ACC112 (cell line): ENCODE measurements around the gene C19orf53.

ENCODE experiments used
- H2AFZ ChIP-seq: fragments of 200-600 bp; sonication (generic); one replicate; pipeline ENCODE4 v1.6.0; 2017; ENCODE audit warnings: antibody characterized with exemption, low read length; ENCODE audit not compliant: unreplicated experiment
- H3K27ac ChIP-seq: fragments of 200-600 bp; sonication (generic); 2 replicates; pipeline ENCODE4 v1.5.1; 2014; ENCODE audit warnings: low read depth, mild to moderate bottlenecking, antibody characterized with exemption, low read length, moderate library complexity
- H3K27me3 ChIP-seq: fragments of 200-600 bp; sonication (generic); 2 replicates; pipeline ENCODE4 v1.6.1; 2014; ENCODE audit warnings: mild to moderate bottlenecking, antibody characterized with exemption, low read length, moderate library complexity, mixed read lengths; ENCODE audit not compliant: insufficient read depth
- H3K36me3 ChIP-seq: fragments of 200-600 bp; sonication (generic); 2 replicates; pipeline ENCODE4 v1.6.1; 2016; ENCODE audit warnings: mild to moderate bottlenecking, antibody characterized with exemption, low read length, moderate library complexity, mixed read lengths; ENCODE audit not compliant: insufficient read depth
- H3K4me1 ChIP-seq: fragments of 200-600 bp; sonication (generic); one replicate; pipeline ENCODE4 v1.6.1; 2016; ENCODE audit warnings: low read length, mixed read lengths; ENCODE audit not compliant: insufficient read depth, unreplicated experiment, control insufficient read depth
- H3K4me3 ChIP-seq: fragments of 200-600 bp; sonication (generic); 2 replicates; pipeline ENCODE4 v1.5.1; 2014; ENCODE audit warnings: mild to moderate bottlenecking, low read depth, low read length
- H3K79me2 ChIP-seq: fragments of 200-600 bp; sonication (generic); one replicate; pipeline ENCODE4 v1.6.0; 2016; ENCODE audit warnings: low read length; ENCODE audit not compliant: control insufficient read depth, unreplicated experiment, insufficient read depth

The C19orf53 gene

DNA sequence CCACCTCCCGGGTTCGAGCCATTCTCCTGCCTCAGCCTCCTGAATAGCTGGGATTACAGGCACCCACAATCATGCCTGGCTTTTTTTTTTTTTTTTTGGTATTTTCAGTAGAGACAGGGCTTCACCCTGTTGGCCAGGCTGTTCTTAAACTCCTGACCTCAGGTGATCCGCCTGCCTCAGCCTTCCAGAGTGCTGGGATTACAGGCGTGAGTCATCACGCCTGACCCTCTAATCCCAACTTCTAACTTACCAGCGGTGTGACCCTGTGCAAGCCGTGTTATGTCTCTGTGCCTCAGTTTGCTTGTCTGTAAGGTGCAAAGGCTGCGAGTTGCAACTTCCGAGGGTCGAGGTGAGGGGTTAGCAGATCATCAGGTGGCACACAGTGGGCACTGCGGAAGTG, 38.3 kb downstream of the C19orf53 start:
- peaks cover 13% of the 10 kb centered on the region for H3K36me3 ChIP-seq
- H3K27ac ChIP-seq: no peak overlapping the region
- H2AFZ ChIP-seq: no peak overlapping the region
- H3K4me1 ChIP-seq: no peaks in the 10 kb centered on the region
- H3K79me2 ChIP-seq: no peaks in the 10 kb centered on the region
- H3K4me3 ChIP-seq: no peak overlapping the region
- no peaks in the 10 kb centered on the region for H3K27me3 ChIP-seq

DNA sequence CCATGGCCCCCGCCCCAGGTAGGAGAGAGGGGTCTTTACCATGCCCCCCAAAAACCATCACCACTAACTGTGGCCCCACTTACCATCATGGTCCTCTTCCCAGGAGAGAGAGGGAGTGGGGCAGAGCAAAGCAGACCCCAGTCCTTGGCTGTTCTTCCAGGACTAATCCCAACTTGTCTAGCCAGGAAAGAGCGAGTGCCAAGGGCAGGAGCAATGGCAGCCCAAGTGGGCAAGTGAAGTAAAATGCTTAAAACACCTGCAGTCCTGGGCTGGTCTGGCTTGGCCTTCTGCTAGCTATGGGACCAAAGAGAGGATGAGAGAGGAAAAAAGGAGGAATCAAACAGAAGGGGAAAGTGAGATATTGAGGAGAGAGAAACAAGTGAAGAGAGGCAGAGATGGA, 38.9 kb downstream of the C19orf53 start:
- Histone ChIP-seq H3K27me3 (no peaks in the 10 kb centered on the region), H2AFZ (no peak overlapping the region), H3K36me3 (peaks cover 8% of the 10 kb centered on the region; the same call in 1 of the 2 replicates), H3K27ac (no peak overlapping the region), H3K79me2 (no peaks in the 10 kb centered on the region), H3K4me1 (no peaks in the 10 kb centered on the region), H3K4me3 (no peak overlapping the region)

DNA sequence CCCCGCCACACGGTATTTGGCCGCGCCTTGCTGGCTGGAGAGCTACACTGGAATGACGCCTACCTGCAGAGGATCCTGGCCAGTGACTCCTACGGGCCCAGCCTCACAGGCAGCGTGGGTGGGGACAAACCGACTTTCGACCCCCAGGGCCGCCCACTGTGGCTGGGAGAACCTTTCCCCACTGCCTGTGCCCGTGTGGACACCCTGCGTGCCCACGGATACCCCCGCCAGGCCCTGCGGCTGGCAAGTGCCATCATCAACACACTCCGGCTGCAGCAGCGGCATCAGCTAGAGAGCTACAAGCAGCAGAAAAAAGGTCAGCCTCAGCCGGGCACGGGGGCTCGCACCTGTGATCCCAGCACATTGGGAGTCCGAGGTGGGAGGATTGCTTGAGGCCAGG, 40.3 kb downstream of the C19orf53 start:
- Histone ChIP-seq H3K27me3 (no peaks in the 10 kb centered on the region), H3K4me1 (no peaks in the 10 kb centered on the region), H3K79me2 (no peaks in the 10 kb centered on the region), H3K27ac (no peak overlapping the region), H2AFZ (no peak overlapping the region), H3K4me3 (no peak overlapping the region), H3K36me3 (peaks cover 10% of the 10 kb centered on the region; the same call in 1 of the 2 replicates)

DNA sequence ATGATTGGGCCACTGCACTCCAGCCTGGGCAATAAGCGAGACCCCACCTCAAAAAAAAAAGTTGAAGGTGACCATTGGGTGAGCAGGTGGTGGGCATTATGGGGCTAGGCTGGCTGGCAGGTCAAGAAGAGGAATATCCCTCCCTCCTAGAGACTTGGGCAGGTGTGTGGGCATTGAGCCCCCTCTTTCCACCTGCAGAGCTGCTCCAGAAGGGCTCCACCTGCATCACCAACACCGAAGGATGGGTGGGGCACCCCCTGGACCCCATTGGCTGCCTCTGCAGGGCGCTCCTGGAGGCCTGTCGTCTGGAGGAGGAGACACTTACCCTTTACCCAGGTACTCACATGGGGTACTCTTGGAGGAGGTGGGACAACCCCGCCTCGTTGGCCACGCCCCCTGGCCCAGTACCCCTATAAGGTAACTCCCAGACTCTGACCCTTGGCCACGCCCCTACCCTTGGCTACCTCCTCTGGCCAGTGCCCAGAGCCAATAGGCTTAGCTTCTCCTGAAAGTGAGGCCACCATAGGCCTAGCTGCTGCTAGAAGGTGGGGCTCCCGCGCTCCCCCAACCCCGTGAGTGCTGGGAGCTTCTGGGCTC, 42.9 kb downstream of the C19orf53 start:
- Histone ChIP-seq H3K4me3 (no peak overlapping the region), H3K4me1 (peaks cover 7% of the 10 kb centered on the region), H2AFZ (no peak overlapping the region), H3K36me3 (peaks cover 10% of the 10 kb centered on the region; the same call in 1 of the 2 replicates), H3K27ac (no peak overlapping the region), H3K27me3 (no peaks in the 10 kb centered on the region), H3K79me2 (no peaks in the 10 kb centered on the region)

DNA sequence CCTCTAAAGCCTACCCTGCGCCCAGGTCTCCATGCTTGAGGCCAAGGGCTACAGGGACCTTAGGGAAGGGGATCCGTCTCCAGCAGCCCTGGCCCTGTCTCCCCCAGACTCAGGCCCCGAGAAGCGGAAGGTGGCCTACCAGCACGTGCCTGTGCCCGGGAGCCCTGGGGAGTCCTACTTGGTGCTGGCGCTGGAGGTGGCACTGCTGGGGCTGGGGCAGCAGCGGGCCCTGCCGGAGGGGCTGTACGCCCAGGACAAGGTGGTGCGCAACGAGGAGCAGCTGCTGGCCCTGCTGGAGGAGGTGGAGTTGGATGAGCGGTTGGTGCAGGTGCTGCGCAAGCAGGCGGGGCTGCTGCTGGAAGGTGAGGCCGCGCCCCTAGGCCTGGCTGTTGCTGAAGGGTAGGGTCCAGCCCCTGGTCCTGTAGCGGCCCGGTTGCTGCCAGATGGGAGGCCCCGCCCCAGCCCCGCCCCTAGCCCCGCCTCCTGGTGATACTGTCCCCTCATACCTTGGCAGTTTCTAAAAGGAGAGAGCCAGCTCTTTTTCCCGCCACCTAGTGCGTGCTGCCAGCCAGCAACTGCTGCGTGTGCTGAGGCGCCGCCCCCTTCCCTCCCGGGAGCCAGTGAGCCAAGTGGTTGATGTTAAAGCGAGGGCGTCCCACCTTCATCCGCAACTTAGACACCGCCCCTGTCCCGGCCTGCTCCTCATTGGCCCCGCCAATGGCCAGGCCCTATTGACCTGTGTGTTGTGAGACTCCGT, 43.5 kb downstream of the C19orf53 start:
- Histone ChIP-seq H3K36me3 (peaks cover 7% of the 10 kb centered on the region; the same call in 1 of the 2 replicates), H3K27ac (no peak overlapping the region), H3K4me1 (peaks cover 11% of the 10 kb centered on the region), H3K79me2 (no peaks in the 10 kb centered on the region), H3K4me3 (no peak overlapping the region), H2AFZ (no peak overlapping the region), H3K27me3 (no peaks in the 10 kb centered on the region)

DNA sequence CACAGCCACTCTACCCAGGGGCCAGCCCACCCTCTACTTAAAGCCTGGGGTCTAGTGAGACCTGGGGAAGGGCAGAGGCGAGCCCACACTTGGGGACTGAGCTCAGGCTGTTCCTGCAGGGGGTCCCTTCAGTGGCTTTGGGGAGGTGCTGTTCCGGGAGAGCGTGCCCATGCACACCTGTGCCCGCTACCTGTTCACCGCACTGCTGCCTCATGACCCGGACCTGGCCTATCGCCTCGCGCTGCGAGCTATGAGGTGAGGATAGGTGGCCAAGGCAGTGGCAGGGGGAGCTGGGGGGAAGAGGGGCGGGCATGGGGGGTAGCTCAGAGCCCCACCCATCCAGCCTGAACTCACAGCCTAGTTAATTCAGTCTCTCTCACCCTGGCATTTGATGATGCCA, 45.0 kb downstream of the C19orf53 start:
- Histone ChIP-seq H3K4me3 (no peak overlapping the region), H3K36me3 (peaks cover 9% of the 10 kb centered on the region; the same call in 1 of the 2 replicates), H2AFZ (no peak overlapping the region), H3K27ac (no peak overlapping the region), H3K4me1 (peaks cover 11% of the 10 kb centered on the region), H3K27me3 (no peaks in the 10 kb centered on the region), H3K79me2 (no peaks in the 10 kb centered on the region)

DNA sequence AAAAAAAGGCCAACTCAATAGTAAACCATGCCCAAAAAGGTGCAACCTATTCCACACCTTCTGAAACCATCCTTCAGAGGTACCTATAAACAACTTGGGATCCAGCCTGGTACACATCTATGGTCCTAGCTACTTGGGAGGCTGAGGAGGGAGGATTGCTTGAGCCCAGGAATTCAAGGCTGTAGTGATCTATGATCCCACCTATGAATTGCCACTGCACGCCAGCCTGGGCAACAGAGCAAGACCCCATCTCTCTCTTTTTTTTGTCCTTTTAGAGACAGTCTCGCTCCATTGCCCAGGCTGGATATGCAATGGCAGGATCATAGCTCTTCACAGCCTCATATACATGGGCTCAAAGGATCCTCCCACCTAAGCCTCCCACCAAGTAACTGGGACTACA, 47.0 kb downstream of the C19orf53 start:
- H3K36me3 ChIP-seq: peaks cover 16% of the 10 kb centered on the region; the same call in 1 of the 2 replicates
- H3K27me3 ChIP-seq: no peaks in the 10 kb centered on the region
- peak overlapping the region; percentile 5; the same call in 1 of the 2 replicates for H3K27ac ChIP-seq
- H3K4me1 ChIP-seq: peaks cover 11% of the 10 kb centered on the region
- no peaks in the 10 kb centered on the region for H3K79me2 ChIP-seq
- H2AFZ ChIP-seq: no peak overlapping the region
- H3K4me3 ChIP-seq: no peak overlapping the region

DNA sequence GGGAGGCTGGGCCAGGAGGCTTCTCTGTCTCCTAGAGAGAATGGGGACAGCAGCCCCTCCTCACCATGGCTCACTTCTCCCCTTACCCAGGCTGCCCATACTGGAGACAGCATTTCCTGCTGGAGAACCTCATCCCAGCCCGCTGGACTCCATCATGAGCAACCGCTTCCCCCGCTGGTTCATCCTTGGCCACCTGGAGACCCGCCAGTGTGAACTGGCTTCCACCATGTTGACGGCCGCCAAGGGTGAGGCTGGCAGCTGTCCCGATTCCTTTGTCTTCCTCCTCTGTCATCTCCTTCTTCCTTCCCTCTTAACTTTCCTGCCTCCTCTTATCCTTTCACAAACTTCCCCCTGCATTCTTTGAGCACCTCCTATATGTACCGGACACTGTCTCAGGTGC, 49.0 kb downstream of the C19orf53 start:
- Histone ChIP-seq H3K27me3 (no peaks in the 10 kb centered on the region), H2AFZ (no peak overlapping the region), H3K27ac (no peak overlapping the region), H3K79me2 (no peaks in the 10 kb centered on the region), H3K36me3 (peaks cover 14% of the 10 kb centered on the region; the same call in 1 of the 2 replicates), H3K4me1 (peaks cover 11% of the 10 kb centered on the region), H3K4me3 (no peak overlapping the region)

DNA sequence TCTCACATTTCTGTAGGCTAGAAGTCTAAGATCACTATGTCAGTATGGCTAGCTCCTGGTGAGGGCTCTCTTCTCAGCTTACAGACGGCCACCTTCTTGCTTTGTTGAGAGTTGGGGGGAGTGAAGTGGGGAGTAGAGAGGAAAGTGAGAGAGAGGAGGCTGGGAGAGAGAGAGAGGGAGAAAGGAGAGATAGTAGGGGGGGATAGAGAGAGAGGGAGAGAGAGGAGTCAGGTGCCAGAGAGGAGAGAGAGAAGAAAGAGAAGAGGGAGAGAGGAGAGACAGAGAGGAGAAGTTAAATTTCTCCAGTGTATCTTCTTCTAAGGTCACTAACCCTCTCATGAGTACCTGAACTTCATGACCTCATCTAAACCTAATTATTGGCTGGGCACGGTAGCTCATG, 49.6 kb downstream of the C19orf53 start:
- Histone ChIP-seq H3K27ac (no peak overlapping the region), H3K36me3 (peaks cover 13% of the 10 kb centered on the region; the same call in 1 of the 2 replicates), H3K79me2 (no peaks in the 10 kb centered on the region), H3K4me3 (no peak overlapping the region), H3K4me1 (peaks cover 11% of the 10 kb centered on the region), H3K27me3 (no peaks in the 10 kb centered on the region), H2AFZ (no peak overlapping the region)

DNA sequence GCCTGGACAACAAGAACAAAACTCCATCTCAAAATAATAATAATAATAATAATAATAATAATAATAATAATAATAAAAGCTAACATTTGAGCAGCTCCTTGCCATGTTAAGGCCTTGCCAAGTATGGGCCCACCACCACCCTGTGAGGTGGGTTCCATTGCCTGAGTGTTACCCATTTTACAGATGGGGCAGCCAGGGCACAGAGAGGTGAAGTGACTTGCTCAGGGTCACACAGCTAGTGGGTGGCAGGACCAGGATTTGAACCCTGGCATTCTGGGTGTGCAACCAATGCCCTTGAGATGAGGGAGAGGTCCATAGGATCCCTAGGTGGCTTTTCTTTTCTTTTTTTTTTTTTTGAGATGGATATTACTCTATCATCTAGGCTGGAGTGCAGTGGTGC, 50.4 kb downstream of the C19orf53 start:
- Histone ChIP-seq H2AFZ (no peak overlapping the region), H3K27ac (no peak overlapping the region), H3K79me2 (no peaks in the 10 kb centered on the region), H3K4me1 (peaks cover 11% of the 10 kb centered on the region), H3K36me3 (peaks cover 13% of the 10 kb centered on the region; the same call in 1 of the 2 replicates), H3K4me3 (no peak overlapping the region), H3K27me3 (no peaks in the 10 kb centered on the region)
